ENCODE data around the gene ZNF236. TPM values are rescaled to one million over a fixed set of nuclear protein-coding genes. Genes with fewer than 3 reads are reported as not detected.

The ZNF236 gene
- total RNA-seq, 2 donors from 2014 or later: 9.7 to 16.9 TPM

DNA sequence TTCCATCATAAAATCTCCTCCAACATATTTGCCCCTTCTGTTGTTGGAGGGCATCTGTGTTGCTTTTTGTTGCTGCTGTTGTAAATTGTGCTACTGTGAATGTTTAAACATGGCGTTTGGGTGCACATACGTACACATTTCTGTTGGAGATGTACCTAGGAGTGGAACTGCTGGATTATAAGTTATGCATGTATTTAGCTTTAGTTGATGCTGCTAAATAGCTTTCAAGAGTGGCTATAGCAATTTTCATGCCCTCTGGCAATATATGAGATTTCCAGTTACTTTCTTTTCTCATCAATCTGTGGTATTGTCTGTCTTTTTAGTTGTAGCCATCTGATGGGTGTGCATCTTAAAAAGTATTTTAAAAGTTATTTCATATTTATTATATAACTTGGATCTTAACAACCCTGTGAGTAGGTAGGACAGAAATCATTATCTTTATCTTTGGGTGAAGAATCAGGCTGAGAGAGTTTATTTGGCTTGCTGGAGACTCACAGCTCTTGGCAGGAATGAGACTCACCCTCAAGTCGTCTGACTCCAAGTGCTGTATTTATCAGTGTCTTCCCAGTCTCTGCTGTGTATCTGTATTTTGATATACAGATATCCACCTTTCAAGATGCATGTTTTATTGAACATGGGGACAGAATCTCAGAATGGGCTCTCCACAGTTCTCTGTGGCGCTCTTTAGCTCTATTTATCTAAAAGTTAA lies 16.9 kb downstream of the ZNF236 start:
- H3K27ac ChIP-seq: no peak overlapping the region
- DNase-seq: no peak
- intact Hi-C loops (cut with DNase I): no loop called here
- no peaks in the 10 kb centered on the region for H3K9me3 ChIP-seq
- no peaks in the 10 kb centered on the region for H3K36me3 ChIP-seq
- no peak overlapping the region for H3K9ac ChIP-seq (ENCODE audit: low read depth in 2 of 2, low read length in 2 of 2)
- TF ChIP-seq, protein P1, sequence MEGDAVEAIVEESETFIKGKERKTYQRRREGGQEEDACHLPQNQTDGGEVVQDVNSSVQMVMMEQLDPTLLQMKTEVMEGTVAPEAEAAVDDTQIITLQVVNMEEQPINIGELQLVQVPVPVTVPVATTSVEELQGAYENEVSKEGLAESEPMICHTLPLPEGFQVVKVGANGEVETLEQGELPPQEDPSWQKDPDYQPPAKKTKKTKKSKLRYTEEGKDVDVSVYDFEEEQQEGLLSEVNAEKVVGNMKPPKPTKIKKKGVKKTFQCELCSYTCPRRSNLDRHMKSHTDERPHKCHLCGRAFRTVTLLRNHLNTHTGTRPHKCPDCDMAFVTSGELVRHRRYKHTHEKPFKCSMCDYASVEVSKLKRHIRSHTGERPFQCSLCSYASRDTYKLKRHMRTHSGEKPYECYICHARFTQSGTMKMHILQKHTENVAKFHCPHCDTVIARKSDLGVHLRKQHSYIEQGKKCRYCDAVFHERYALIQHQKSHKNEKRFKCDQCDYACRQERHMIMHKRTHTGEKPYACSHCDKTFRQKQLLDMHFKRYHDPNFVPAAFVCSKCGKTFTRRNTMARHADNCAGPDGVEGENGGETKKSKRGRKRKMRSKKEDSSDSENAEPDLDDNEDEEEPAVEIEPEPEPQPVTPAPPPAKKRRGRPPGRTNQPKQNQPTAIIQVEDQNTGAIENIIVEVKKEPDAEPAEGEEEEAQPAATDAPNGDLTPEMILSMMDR (IDR thresholded peaks at IDR 0.05): no peak
- H3K27me3 ChIP-seq: no peaks in the 10 kb centered on the region
- H3K4me3 ChIP-seq: no peak overlapping the region
- no peaks in the 10 kb centered on the region for H3K4me1 ChIP-seq

DNA sequence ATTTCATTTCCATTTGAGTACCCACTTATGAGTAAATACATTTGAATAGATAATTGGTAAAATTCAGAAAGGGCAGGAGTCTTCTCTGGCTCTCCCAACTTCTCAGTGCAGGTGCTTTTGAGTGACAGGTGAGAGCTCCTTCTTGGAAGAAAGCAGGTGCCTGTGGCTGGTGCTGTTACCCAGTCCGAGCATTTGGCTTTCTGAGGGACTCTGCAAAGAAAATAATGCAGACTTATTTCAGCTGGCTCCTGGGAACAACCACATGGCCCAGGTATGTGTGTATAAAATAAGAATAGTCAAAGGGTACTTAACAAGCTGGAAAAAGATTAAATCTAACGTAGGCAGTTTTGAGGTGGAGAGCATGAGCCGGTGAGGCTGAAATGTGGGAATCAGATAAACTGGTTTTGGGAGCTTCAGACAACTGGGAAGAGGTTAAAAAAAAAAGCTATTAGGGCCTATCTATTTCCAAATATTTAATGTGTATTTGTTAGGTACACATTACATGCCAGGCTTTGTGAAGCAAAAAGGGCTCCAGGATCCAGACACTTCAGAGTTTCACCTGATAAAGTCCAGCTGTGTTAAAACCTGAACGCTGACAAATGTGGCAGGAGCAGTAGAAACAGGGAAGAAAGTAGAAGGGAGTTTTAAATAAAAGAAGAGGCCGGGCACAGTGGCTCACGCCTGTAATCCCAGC lies 20.6 kb downstream of the ZNF236 start:
- Histone ChIP-seq H3K9ac (ENCODE audit: low read depth in 2 of 2, low read length in 2 of 2) (no peak overlapping the region), H3K27ac (no peak overlapping the region), H3K4me1 (no peaks in the 10 kb centered on the region), H3K4me3 (no peak overlapping the region), H3K36me3 (no peaks in the 10 kb centered on the region), H3K9me3 (no peaks in the 10 kb centered on the region), H3K27me3 (no peaks in the 10 kb centered on the region)
- intact Hi-C loops (cut with DNase I): no loop called here
- TF ChIP-seq, protein P1 (IDR thresholded peaks at IDR 0.05): no peak
- DNase-seq: no peak

DNA sequence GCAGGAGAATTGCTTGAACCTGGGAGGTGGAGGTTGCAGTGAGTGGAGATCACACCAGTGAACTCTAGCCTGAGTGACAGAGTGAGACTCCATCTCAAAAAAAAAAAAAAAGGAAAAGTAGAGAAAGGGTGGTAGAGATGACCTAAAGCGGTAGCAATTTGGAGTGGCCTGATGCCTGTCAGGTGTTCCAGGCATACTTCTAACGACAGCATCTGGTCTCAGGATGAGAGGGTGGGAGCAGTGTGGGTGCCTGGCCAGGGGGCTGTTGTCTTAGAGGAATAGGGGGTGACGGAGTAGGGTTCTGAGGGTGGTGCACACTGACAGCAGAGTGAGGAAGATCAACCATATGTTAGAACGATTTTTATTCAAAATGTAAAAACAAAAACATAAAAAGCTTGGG lies 21.8 kb downstream of the ZNF236 start:
- Histone ChIP-seq H3K4me3 (no peak overlapping the region), H3K27ac (no peak overlapping the region), H3K4me1 (no peaks in the 10 kb centered on the region)

DNA sequence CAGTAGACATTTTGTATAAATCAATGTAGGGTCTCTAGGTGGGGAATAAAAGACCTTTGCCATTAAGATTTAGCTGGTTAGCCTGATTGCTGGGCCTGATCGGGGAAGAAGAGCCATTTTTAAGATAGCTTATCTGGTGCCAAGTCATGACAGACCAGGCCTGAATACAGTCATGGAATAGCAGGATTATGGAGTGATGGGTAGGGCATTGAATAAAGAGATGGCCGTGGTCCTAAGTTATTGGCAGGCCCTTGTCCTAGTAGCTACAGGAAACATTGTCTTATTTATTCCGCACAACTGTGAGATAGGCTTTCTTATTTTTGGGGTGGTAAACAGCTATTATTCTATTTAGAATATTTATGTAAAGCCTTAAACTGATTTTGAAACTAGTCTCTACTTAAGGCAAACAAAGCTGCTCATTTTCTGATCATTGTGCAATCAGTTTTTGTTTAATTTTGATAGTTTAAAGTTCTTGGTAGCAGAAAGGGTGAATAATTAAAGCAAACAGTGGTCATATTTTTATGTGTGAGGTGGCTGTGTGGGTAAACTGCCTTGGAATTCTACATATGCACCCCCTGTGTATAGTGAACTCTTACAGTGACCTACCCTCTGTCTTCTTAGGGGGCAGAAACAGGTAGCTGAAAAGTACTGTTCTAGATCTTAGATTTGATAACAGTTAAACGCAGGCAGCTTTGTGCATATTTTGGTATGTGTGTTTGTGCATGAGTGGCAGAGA lies 22.6 kb downstream of the ZNF236 start:
- Histone ChIP-seq H3K27ac (no peak overlapping the region), H3K9ac (ENCODE audit: low read depth in 2 of 2, low read length in 2 of 2) (no peak overlapping the region), H3K4me3 (no peak overlapping the region), H3K36me3 (no peaks in the 10 kb centered on the region), H3K9me3 (no peaks in the 10 kb centered on the region), H3K27me3 (no peaks in the 10 kb centered on the region), H3K4me1 (no peaks in the 10 kb centered on the region)
- TF ChIP-seq, protein P1 (IDR thresholded peaks at IDR 0.05): no peak
- intact Hi-C loops (cut with DNase I): no loop called here
- DNase-seq: no peak

More for the DNA sequence above, 21.8 kb downstream of the ZNF236 start:
- H3K9ac ChIP-seq (ENCODE audit: low read depth in 2 of 2, low read length in 2 of 2): no peak overlapping the region
- no peaks in the 10 kb centered on the region for H3K9me3 ChIP-seq
- DNase-seq: no peak
- no peaks in the 10 kb centered on the region for H3K27me3 ChIP-seq
- intact Hi-C loops (cut with DNase I): no loop called here
- TF ChIP-seq, protein P1 (IDR thresholded peaks at IDR 0.05): no peak
- no peaks in the 10 kb centered on the region for H3K36me3 ChIP-seq

DNA sequence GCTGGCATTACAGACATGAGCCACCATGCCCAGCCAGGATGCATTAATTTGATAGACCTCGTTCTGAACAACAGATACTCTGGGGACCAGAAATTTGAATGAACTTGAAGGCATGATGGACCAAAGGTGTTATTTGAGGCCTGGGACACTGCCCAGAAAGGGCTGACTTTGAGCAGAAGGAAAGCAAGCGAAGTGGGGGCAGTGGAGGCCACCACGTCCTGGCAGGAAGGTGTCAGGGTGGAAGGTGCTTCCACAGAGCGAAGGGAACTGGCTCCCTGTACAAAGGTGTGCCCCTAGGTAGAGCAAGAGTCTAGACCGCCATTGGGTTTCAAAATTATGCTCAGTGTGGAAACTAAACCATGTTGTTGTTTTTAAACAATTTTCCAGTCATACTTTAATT lies 23.9 kb downstream of the ZNF236 start:
- Histone ChIP-seq H3K9me3 (no peaks in the 10 kb centered on the region), H3K36me3 (no peaks in the 10 kb centered on the region), H3K9ac (ENCODE audit: low read depth in 2 of 2, low read length in 2 of 2) (no peak overlapping the region), H3K4me3 (no peak overlapping the region), H3K4me1 (no peaks in the 10 kb centered on the region), H3K27ac (no peak overlapping the region), H3K27me3 (no peaks in the 10 kb centered on the region)
- DNase-seq: no peak
- TF ChIP-seq, protein P1 (IDR thresholded peaks at IDR 0.05): no peak
- intact Hi-C loops (cut with DNase I): no loop called here

Data from colonic mucosa (tissue), 4 donors.